HG02571 (cell line): ENCODE measurements around the gene TBKBP1.
"Not testable (repeated sequence)": the region's sequence is repeated elsewhere in the genome, so short reads cannot be mapped to it uniquely, and the experiment has no call there.

Experiments used
- ATAC-seq: cut with Tn5 transposase; IDR thresholded peaks from one replicate; pipeline ENCODE4 v1.9.1; 2021; ENCODE audit warnings: mild to moderate bottlenecking, moderate library complexity; ENCODE audit not compliant: unreplicated experiment

Gene TBKBP1

GRCh38 chr17:47731396-47731795 lies 37.4 kb downstream of the TBKBP1 start:
- ATAC-seq: no peak

GRCh38 chr17:47732399-47733046 lies 38.6 kb downstream of the TBKBP1 start:
- ATAC-seq: no peak

- ATAC-seq: peak; percentile 50
Measured at GRCh38 chr17:47733047-47733673, 39.2 kb downstream of the TBKBP1 start, which contains the start of gene TBX21. Gene TBX21 (plus strand): TSS chr17:47733236. CDS start chr17:47733455, 219 bp downstream.

- ATAC-seq: peak; percentile 12
Measured at GRCh38 chr17:47733674-47734410, 39.9 kb downstream of the TBKBP1 start.

- ATAC-seq: no peak
Measured at GRCh38 chr17:47735139-47735464, 41.1 kb downstream of the TBKBP1 start.

- ATAC-seq: peak; percentile 46
Measured at GRCh38 chr17:47735536-47736011, 41.6 kb downstream of the TBKBP1 start.

GRCh38 chr17:47736501-47737495 lies 42.8 kb downstream of the TBKBP1 start:
- ATAC-seq: no peak

GRCh38 chr17:47738178-47738577 lies 44.2 kb downstream of the TBKBP1 start:
- ATAC-seq: no peak

GRCh38 chr17:47739150-47739549 lies 45.2 kb downstream of the TBKBP1 start:
- no peak for ATAC-seq

GRCh38 chr17:47739945-47740344 lies 46.0 kb downstream of the TBKBP1 start:
- not testable (repeated sequence) for ATAC-seq

- ATAC-seq: no peak
Measured at GRCh38 chr17:47741109-47741792, 47.3 kb downstream of the TBKBP1 start.

GRCh38 chr17:47741793-47742145 lies 47.8 kb downstream of the TBKBP1 start:
- no peak for ATAC-seq

- no peak for ATAC-seq
Measured at GRCh38 chr17:47742319-47743181, 48.6 kb downstream of the TBKBP1 start.

GRCh38 chr17:47744168-47745036 lies 50.4 kb downstream of the TBKBP1 start:
- ATAC-seq: no peak

GRCh38 chr17:47745037-47745380 lies 51.0 kb downstream of the TBKBP1 start:
- ATAC-seq: no peak

GRCh38 chr17:47751471-47751870 lies 57.5 kb downstream of the TBKBP1 start:
- ATAC-seq: no peak

- no peak for ATAC-seq
Measured at GRCh38 chr17:47757386-47757785, 63.4 kb downstream of the TBKBP1 start.

- no peak for ATAC-seq
Measured at GRCh38 chr17:47760409-47761140, 66.6 kb downstream of the TBKBP1 start.
